Endometrial microvascular endothelial cells (primary cell): ENCODE results near the gene GRWD1. TPM values are rescaled to one million over a fixed set of nuclear protein-coding genes. Genes with fewer than 3 reads are reported as not detected.

ENCODE experiments used
- in situ Hi-C: cut with HindIII; loops from 2 replicates; pipeline ENCODE4 v1.10.0; 2017; ENCODE audit warnings: low sequenced_read_pairs, low pct_unique_long_range_greater_than_20kb; ENCODE audit errors: inconsistent ontology term
- total RNA-seq: library from RNA; depleted of rRNA; stranded (reverse); fragments of >200 nt; gene quantifications from one replicate; pipeline ENCODE4 v1.2.3, GENCODE V29; 2015; ENCODE audit errors: inconsistent ontology term

GRWD1 gene
- total RNA-seq, 1 donor from 2014 or later, result 84.6 TPM

- in situ Hi-C loops, result no loop called here
Measured at GRCh38 chr19:48502350-48503018, 56.7 kb downstream of the GRWD1 start.

- in situ Hi-C loops, result no loop called here
Measured at GRCh38 chr19:48506138-48506733, 60.5 kb downstream of the GRWD1 start.

Other genes with a start within 250 kb of the GRWD1 start
- 36.9 TPM for gene CARD8, start 190.1 kb upstream of the GRWD1 start, total RNA-seq
- gene ZNF114, start 175.9 kb upstream of the GRWD1 start, total RNA-seq, result 0.28 TPM
- gene EMP3, start 120.4 kb upstream of the GRWD1 start, total RNA-seq, result 90.4 TPM
- 8.9 TPM for gene TMEM143, start 82.0 kb upstream of the GRWD1 start, total RNA-seq
- not detected for gene SYNGR4, start 81.6 kb upstream of the GRWD1 start, total RNA-seq
- 151 TPM for gene KDELR1, start 54.4 kb upstream of the GRWD1 start, total RNA-seq
- 0.28 TPM for gene GRIN2D, start 52.3 kb upstream of the GRWD1 start, total RNA-seq
- 0.84 TPM for gene KCNJ14, start 9.6 kb downstream of the GRWD1 start, total RNA-seq
- gene CYTH2, start 23.4 kb downstream of the GRWD1 start, total RNA-seq, result 19.0 TPM
- not detected for gene LMTK3, start 65.9 kb downstream of the GRWD1 start, total RNA-seq
- gene SULT2B1, start 106.2 kb downstream of the GRWD1 start, total RNA-seq, result not detected
- gene SPACA4, start 160.8 kb downstream of the GRWD1 start, total RNA-seq, result not detected
- gene FAM83E, start 169.1 kb downstream of the GRWD1 start, total RNA-seq, result not detected
- gene RPL18, start 173.2 kb downstream of the GRWD1 start, total RNA-seq, result 2,158 TPM
- 7.8 TPM for gene SPHK2, start 173.5 kb downstream of the GRWD1 start, total RNA-seq
- 0.46 TPM for gene DBP, start 191.4 kb downstream of the GRWD1 start, total RNA-seq
- 0.28 TPM for gene CA11, start 200.2 kb downstream of the GRWD1 start, total RNA-seq
- not detected for gene NTN5, start 227.0 kb downstream of the GRWD1 start, total RNA-seq
- gene FUT2, start 250.0 kb downstream of the GRWD1 start, total RNA-seq, result not detected